ENCODE results near the gene DCC.
"Not testable (repeated sequence)": the region's sequence is repeated elsewhere in the genome, so short reads cannot be mapped to it uniquely, and the experiment has no call there.

DCC gene

DNA sequence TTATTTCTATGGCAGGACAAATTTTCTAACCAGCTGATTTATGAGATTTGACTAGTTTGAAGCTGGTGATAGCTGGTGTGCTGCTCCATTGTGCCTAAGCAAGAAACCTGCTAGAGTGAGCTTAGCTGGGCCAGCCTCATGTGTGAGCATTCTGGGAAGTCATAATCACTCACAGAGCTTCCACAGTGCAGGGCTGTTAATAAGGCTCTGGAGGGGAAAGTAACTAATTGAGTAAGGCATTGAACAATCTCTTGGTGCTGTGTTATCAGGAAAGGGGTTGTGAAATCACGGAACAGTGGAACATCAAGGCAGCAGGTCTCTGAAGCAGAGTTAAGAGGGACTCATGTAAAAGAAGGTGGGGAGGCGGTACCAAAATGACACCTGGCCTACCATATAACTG is 1111.9 kb downstream of the DCC start:
- DNase-seq: no peak

GRCh38 chr18:53457068-53457467 is 1117.1 kb downstream of the DCC start:
- peak; percentile 83 for DNase-seq

DNA sequence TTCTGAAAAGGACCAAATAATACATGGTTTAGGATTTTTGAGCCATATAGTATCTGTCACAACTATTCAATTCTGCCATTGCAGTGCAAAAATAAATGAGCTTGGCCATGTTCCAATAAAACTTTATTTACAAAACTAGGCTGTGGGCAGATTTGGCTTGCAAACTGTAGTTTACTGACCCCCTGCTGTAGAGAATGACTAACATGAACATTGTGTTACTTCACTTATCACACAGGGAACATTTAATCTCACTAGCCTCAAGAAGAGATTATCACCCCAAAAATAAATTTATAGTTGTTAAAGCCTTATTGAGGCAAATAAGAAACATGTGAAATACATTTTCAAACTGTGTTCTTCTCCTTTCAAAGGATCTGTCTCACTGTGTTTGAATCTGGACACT is 1118.3 kb downstream of the DCC start:
- peak; percentile 81 for DNase-seq

DNA sequence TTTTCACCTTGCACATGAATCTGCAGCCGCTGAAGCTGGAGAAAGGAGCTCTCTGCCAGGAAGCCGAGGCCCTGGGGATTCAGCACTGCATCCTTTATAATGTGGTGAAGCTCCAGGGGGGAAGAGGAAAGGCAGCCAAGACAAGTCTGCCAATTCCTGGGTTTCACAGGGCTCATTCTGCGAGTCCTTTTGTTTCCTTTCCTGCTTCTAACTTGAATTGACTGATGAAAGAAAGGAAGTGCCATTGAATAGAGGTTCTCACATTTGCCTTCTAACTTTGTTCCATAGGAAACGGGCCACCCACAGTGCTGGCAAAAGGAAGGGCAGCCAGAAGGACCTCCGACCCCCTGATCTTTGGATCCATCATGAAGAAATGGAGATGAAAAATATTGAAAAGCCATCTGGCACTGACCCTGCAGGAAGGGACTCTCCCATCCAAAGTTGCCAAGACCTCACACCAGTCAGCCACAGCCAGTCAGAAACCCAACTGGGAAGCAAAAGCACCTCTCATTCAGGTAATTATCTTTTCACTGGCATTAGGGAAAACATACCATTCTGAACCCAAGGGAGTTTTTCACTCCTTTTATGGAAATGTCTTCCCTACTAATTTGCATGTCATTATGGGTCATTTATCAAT is 1119.1 kb downstream of the DCC start:
- DNase-seq: peak; percentile 98

DNA sequence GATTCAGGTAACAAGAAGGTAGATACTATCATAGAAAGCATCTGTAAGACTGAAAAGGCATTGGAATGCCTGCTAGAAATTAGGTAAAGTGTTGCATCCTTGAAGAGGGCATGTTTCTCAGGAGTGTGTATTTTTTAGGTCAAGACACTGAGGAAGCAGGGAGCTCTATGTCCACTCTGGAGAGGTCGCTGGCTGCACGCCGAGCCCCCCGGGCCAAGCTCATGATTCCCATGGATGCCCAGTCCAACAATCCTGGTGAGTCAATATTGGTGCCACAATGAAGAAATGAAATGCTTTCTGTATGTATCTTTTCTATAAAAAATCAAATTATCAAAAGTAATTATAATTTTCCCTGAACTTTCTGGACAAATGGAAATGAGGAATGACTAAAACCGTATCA is 1127.8 kb downstream of the DCC start:
- no peak for DNase-seq

DNA sequence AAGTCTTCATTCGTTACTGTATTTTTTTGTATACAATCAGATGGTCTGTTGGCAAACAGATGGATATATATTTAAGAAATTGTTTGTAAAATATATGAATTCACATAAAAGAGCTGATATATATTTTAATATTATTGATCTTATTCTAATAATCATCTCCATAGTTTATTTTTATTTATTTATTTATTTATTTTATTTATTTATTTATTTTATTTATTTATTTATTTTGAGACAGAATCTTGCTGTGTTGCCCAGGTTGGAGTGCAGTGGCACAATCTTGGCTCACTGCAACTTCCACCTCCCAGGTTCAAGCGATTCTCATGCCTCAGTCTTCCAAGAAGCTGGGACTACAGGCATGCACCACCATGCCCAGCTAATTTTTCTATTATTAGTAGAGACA is 1128.2 kb downstream of the DCC start:
- DNase-seq: not testable (repeated sequence)

DNA sequence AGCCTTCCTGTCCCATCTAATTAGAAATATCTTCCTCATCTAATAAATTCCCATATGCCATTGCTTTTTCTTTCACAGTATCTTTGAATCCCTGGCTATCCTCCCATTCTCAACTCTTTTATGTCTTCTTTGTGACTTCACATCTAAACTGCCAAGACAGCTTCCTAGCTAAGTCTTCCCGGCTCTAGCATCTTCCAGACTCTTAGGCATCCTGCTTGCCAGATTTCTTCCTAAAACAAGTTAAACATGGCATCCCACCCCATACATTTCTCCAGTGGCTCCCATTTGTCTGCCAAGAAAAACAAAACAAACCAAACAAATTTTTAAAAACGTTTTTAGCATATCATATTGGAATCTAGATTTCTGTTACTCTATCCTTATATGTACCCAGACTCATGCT is 1132.5 kb downstream of the DCC start:
- DNase-seq: no peak

DNA sequence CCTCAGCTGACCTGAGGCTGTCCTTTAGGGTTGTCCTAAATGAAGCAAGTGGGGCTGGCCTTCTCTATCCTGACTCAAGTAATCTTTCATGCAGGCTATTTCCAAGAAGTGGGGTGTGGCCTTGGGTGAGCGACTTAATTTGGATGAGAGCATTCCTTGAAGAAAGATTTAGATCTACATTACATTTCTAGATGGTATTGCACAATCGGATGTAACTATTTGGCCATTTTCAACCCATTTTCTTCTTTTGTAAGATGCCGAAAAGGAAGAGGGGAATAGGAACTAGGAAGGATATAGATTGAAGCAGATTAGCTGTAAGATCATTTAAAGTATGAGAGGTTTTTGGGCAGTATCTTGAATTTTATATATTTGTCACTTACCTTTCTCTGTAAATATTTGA is 1138.2 kb downstream of the DCC start:
- DNase-seq: no peak

- DNase-seq: no peak
These were observed 1146.3 kb downstream of the DCC start for GRCh38 chr18:53486296-53486695.

DNA sequence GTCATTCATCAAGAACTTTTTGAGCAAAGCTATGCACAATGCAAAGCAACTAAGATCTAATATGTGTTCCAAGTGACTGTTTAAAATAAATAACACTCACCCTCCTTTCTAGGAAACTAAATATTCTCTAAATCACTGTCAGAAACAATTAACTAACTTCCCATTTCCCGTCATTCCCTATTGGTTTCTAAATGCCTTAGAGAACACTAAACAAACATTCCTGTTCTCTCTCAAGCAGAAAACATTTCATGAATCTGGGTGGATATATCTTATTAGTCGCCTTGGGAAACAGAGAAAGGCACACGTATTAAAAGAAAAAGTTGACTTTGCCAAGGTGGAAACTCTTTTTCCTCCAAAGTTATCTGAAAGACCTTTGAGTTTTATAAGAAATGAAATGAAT is 1149.3 kb downstream of the DCC start:
- DNase-seq: no peak

GRCh38 chr18:53490019-53490418 is 1150.0 kb downstream of the DCC start:
- no peak for DNase-seq

DNA sequence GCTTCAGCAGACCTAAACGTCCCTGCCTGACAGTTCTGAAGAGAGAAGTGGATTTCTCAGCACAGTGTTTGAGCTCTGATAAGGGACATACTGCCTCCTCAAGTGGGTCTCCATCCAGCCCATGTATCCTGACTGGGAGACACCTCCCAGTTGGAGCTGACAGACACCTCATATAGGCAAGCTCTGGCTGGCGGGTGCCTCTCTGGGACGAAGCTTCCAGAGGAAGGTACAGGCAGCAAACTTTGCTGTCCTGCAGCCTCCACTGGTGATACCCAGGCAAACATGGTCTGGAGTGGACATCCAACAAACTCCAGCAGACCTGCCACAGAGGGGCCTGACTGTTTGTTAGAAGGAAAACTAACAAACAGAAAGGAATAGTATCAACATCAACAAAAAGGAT is 1156.0 kb downstream of the DCC start:
- DNase-seq: no peak

GRCh38 chr18:53503914-53504441 is 1164.0 kb downstream of the DCC start:
- DNase-seq: no peak

DNA sequence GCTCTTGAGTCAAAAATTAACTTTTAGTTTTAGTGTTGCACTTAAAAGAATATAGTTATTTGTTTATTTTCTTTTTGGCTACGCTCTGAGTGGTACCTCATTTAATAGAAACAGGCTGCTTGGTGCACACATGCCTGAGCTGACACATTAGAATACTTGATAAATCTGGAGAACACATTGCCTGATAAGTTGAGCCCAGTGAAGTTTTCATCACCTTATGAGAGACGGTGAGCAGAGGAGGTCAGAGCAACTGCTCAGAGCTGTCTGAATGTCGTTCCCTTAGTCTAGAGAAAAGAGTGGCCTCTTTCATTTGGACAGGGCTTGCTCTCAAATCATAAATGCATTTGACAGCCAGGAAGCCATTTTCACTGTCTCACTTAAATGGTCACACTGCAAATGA is 1168.5 kb downstream of the DCC start:
- DNase-seq: no peak

GRCh38 chr18:53509886-53510285 is 1169.9 kb downstream of the DCC start:
- DNase-seq: no peak

DNA sequence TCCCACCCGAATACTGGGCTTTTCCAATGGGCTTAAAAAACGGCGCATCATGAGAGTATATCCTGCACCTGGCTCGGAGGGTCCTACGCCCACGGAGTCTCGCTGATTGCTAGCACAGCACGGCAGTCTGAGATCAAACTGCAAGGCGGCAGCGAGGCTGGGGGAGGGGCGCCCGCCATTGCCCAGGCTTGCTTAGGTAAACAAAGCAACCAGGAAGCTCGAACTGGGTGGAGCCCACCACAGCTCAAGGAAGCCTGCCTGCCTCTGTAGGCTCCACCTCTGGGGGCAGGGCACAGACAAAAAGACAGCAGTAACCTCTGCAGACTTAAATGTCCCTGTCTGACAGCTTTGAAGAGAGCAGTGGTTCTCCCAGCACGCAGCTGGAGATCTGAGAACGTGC is 1171.7 kb downstream of the DCC start:
- DNase-seq: not testable (repeated sequence)

DNA sequence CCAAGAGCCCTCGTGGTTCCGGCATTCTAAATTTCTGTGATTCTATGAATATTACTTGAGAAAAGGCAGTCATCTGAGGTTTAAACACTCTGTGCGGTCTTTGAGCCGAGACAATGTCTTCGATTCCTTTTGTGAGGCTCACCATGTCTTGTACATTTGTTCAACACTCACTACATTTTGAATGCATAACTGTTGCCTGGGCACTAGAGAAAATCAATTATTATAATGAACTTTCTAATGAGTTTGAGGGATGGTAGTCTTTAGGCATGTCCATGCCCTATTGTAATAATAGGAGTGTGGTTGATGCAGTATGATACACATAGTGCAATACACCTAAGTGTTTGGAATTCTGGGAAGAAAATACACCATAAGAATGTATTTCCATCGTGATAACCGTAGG is 1181.1 kb downstream of the DCC start:
- no peak for DNase-seq

- DNase-seq: peak; percentile 81
These were observed 1186.3 kb downstream of the DCC start for GRCh38 chr18:53526101-53526870.

DNA sequence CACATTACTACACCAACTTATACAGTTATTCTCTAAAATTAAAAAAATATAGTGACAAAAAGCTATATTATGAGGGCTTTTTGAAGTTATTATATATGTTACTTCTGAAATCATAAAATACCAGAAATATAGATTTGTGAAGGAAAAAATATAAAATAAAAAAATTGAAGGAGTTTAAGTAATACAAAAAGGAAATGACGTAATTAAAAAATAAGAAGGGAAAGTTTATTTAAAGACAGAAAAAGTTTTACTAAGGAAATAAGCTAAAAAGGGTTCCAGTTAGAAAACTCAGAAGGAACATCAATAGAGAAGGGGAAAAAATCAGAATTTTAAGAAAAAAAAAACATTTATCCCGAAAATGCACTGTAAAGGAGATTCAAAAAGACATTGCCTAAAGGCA is 1187.4 kb downstream of the DCC start:
- DNase-seq: no peak

DNA sequence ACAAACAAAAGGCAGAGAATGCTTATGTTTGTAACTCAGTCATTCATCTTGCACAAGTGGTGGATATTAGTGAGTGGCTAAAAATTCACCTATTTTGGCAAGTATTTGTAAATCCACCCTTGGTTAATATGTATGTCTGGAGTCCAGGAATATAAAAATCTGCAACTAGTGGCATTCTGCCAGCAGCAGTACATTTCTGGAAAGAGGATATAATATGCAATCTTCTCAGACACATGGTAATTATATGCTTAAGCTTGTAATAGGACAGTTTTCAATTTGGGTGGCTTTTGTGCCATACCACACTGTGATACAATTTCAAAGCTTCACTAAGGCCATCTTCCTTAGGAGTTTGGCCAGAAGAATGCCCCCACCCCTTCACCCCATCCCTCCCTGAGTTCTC is 1191.2 kb downstream of the DCC start:
- DNase-seq: no peak

- no peak for DNase-seq
These were observed 1191.9 kb downstream of the DCC start for GRCh38 chr18:53531896-53532295.

DNA sequence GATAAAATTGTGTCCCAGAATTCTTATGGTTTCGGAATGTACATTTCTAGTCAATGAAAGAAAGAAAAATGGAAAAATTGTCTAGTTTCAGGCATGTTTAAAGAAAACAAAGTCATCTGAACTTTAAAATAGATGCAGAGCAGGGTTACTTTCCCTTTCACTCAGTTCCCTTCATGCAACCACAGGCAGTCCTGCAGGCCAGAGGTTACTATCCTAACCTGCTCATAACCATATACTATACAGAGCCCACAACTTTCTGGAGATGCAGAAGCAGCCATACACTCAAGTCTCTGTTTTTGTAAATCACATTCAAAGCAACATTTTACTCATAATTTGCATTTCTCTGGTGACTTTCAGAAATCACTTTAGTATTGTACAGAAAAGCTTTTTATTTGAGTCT is 1194.2 kb downstream of the DCC start:
- no peak for DNase-seq

DNA sequence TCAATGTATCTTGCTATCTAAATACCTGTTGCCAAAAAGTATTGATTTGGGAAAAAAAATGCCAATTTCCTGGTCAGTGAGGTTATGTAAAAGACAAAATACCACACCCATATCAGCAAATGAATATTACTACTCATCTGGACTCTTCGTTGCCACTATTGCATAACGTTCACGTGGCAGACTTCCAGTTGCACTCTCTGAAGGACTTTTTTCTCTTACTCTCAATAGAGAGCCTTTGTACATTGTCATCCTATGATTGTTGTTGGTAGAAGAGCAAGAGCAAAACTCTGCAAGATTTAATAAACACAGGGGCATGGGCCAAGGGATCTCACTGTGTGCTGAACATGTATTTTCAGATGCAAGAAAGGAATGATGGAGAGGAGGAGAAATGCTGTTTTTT is 1194.7 kb downstream of the DCC start:
- DNase-seq: no peak

- no peak for DNase-seq
These were observed 1196.9 kb downstream of the DCC start for GRCh38 chr18:53536908-53537307.

- no peak for DNase-seq
These were observed 1201.9 kb downstream of the DCC start for GRCh38 chr18:53541924-53542323.
